Mesendoderm (in vitro differentiated cells): ENCODE measurements around the gene RERE.

Source experiments
- DNase-seq: peaks from one replicate; pipeline ENCODE4 v3.0.0; 2013
- H2AK5ac ChIP-seq: 2 replicates; pipeline ENCODE4 v1.6.1; 2013; ENCODE audit warnings: low read length, inconsistent platforms
- H2BK120ac ChIP-seq: 2 replicates; pipeline ENCODE4 v1.6.1; 2013; ENCODE audit warnings: low read depth, mild to moderate bottlenecking, low read length, moderate library complexity, mixed read lengths
- H2BK15ac ChIP-seq: replicated peaks from 2 replicates; pipeline ENCODE4 v1.6.1; 2013; ENCODE audit warnings: low read depth, mild to moderate bottlenecking, moderate library complexity
- H2BK5ac ChIP-seq: 2 replicates; pipeline ENCODE4 v1.6.1; 2013; ENCODE audit warnings: low read length, inconsistent platforms
- H3K18ac ChIP-seq: 2 replicates; pipeline ENCODE4 v1.6.1; 2013; ENCODE audit warnings: mild to moderate bottlenecking, low read length, mixed read lengths
- H3K23ac ChIP-seq: one replicate; pipeline ENCODE4 v1.6.1; 2013; ENCODE audit warnings: low read length
- H3K27ac ChIP-seq: 2 replicates; pipeline ENCODE4 v1.5.1; 2013; ENCODE audit warnings: low read depth, mild to moderate bottlenecking, inconsistent platforms, low read length, moderate library complexity
- H3K27me3 ChIP-seq: 2 replicates; pipeline ENCODE4 v1.6.1; 2013; ENCODE audit warnings: low read length, control low read depth, mild to moderate bottlenecking, inconsistent platforms; ENCODE audit not compliant: insufficient read depth, poor library complexity
- H3K36me3 ChIP-seq: 2 replicates; pipeline ENCODE4 v1.6.1; 2013; ENCODE audit warnings: low read length, inconsistent platforms; ENCODE audit not compliant: control insufficient read depth, insufficient read depth
- H3K4ac ChIP-seq: one replicate; pipeline ENCODE4 v1.6.1; 2013; ENCODE audit warnings: low read depth, mild to moderate bottlenecking, low read length, moderate library complexity
- H3K4me1 ChIP-seq: 2 replicates; pipeline ENCODE4 v1.6.1; 2013; ENCODE audit warnings: low read depth, low read length, inconsistent platforms; ENCODE audit not compliant: control insufficient read depth
- H3K4me2 ChIP-seq: 2 replicates; pipeline ENCODE4 v1.6.1; 2013; ENCODE audit warnings: low read length
- H3K4me3 ChIP-seq: 2 replicates; pipeline ENCODE4 v1.5.1; 2013; ENCODE audit warnings: mild to moderate bottlenecking, low read length
- H3K56ac ChIP-seq: one replicate; pipeline ENCODE4 v1.6.1; 2013; ENCODE audit warnings: low read length
- H3K79me1 ChIP-seq: 2 replicates; pipeline ENCODE4 v1.6.1; 2013; ENCODE audit warnings: low read length, inconsistent platforms
- H3K79me2 ChIP-seq: 2 replicates; pipeline ENCODE4 v1.6.1; 2013; ENCODE audit warnings: mild to moderate bottlenecking, low read length; ENCODE audit not compliant: control insufficient read depth, insufficient read depth
- H3K9ac ChIP-seq: 2 replicates; pipeline ENCODE4 v1.6.1; 2013; ENCODE audit warnings: low read length, inconsistent platforms
- H4K5ac ChIP-seq: one replicate; pipeline ENCODE4 v1.6.1; 2013; ENCODE audit warnings: low read length
- H4K8ac ChIP-seq: one replicate; pipeline ENCODE4 v1.6.1; 2013; ENCODE audit warnings: low read depth, mild to moderate bottlenecking, control low read depth, low read length, moderate library complexity
- WGBS: extraction: QIAGEN DNeasy Blood & Tissue Kit; methylation state at CpG from one replicate; pipeline ENCODE4 v1.1.7; 2013; ENCODE audit warnings: low lambda C conversion rate, missing lambda C conversion rate; ENCODE audit not compliant: insufficient coverage; ENCODE audit errors: extremely low coverage; 5-methylcytosine and 5-hydroxymethylcytosine counted together

RERE gene

DNA sequence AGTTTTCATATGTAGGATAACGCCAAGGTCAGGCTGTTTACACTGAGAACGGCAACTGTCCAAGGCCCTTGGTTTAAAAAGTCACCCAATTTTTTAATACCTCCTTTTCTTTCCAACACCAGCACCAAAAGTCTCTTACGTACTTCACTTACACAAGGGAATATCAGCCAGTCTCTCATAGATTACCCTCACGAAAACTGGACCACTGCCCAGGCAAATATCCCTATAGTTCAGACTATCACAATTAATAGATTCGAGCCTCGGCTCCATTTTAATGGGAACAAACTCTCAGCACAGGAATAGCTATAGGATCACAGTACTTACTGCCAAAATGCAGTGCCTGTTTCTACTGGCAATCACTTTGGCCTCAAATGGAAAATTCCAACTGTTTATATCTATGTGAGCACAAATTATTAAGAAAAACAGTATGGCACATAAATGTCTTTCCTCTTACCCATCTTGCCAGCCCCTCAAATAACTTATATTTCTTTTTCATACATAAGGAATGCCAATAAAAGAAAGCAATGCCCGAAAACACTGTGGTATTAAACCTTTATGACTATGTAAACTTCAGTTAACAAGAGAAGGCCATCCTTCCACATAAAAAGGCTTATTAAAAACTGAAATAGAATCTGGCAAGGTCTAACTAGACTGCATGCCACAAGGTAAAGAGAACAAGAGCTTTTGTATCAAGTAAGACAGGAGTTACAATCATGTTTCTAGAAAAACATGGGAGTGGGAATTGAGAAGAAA, 401.7 kb downstream of the RERE start:
- Histone ChIP-seq H3K4me1 (peaks cover 10% of the 10 kb centered on the region), H3K4me2 (no peak overlapping the region), H3K9ac (no peak overlapping the region), H2BK15ac (no peak overlapping the region), H3K36me3 (no peaks in the 10 kb centered on the region), H3K4ac (no peak overlapping the region), H3K23ac (no peak overlapping the region), H4K8ac (no peak overlapping the region), H4K5ac (no peak overlapping the region), H2BK120ac (no peak overlapping the region), H3K27me3 (no peaks in the 10 kb centered on the region), H3K79me2 (peaks cover 47% of the 10 kb centered on the region), H3K79me1 (peaks cover 25% of the 10 kb centered on the region), H2AK5ac (no peak overlapping the region), H3K56ac (no peak overlapping the region), H3K27ac (no peak overlapping the region), H3K18ac (no peak overlapping the region), H3K4me3 (no peak overlapping the region), H2BK5ac (no peak overlapping the region)
- no CpG with 5 or more reads among the region's 7 CpGs for WGBS
- no peak for DNase-seq

DNA sequence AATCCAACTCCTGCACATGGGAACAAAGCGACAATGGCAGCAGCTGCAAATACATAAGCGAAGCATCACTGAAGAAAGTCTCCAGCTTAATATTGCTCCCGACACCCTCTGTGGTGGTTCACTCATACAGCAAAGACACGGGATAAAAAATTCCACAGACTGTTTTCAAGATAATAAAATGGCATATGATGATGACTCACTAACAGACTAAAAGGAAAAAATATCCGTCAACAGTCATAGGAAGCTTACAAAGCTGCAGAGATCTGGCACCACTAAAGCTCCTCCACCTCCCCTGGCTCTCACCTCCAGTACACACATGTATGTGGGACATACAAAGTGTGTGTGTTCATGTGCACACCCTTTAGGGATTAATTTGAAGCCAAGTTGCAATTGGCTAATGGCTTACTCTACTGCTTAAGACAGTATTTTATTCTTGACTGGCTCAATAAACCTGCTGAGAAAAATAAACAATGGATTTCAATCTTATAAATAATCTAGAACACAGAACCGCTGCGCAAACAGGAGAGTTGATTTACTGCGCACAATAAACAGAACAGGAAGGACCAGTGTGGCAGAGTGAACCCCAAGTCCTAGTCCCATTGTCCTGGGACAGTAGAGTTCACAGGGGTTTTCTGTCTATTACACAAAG, 405.1 kb downstream of the RERE start:
- no peak overlapping the region for H3K4me3 ChIP-seq
- no peak for DNase-seq
- H3K4ac ChIP-seq, result no peak overlapping the region
- H3K36me3 ChIP-seq, result no peaks in the 10 kb centered on the region
- no peak overlapping the region for H3K4me2 ChIP-seq
- H3K79me2 ChIP-seq, result peaks cover 47% of the 10 kb centered on the region
- H3K18ac ChIP-seq, result no peak overlapping the region
- no peak overlapping the region for H4K8ac ChIP-seq
- H3K4me1 ChIP-seq, result peaks cover 13% of the 10 kb centered on the region
- no peak overlapping the region for H4K5ac ChIP-seq
- no peak overlapping the region for H2BK5ac ChIP-seq
- no peak overlapping the region for H3K23ac ChIP-seq
- no peaks in the 10 kb centered on the region for H3K27me3 ChIP-seq
- WGBS, result no CpG with 5 or more reads among the region's 8 CpGs
- H2BK15ac ChIP-seq, result no peak overlapping the region
- H3K27ac ChIP-seq, result no peak overlapping the region
- H2AK5ac ChIP-seq, result no peak overlapping the region
- no peak overlapping the region for H3K9ac ChIP-seq
- H2BK120ac ChIP-seq, result no peak overlapping the region
- H3K79me1 ChIP-seq, result peaks cover 28% of the 10 kb centered on the region
- no peak overlapping the region for H3K56ac ChIP-seq

DNA sequence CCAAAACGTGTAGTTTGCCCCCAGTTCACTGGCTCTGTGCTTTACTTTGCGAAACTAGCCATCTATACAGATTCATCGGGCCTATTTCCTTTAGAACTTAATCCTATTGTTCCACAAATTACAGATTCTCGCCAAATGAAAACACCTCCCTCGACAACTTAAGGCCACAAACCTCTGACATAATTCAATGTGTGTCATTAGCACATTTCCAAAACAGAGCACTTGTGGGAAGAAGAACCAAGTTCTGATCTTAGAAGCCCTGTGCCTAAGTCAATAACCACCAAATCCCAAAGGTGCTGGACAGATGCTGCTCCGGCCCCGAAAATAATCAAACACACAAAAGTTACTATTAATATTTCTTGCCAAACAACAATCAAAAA, 405.6 kb downstream of the RERE start:
- Histone ChIP-seq H3K4me1 (peaks cover 13% of the 10 kb centered on the region), H3K27ac (no peak overlapping the region), H3K79me2 (peaks cover 51% of the 10 kb centered on the region), H3K56ac (no peak overlapping the region), H4K5ac (no peak overlapping the region), H4K8ac (no peak overlapping the region), H2AK5ac (no peak overlapping the region), H3K27me3 (no peaks in the 10 kb centered on the region), H3K9ac (no peak overlapping the region), H3K36me3 (no peaks in the 10 kb centered on the region), H3K18ac (no peak overlapping the region), H3K4ac (no peak overlapping the region), H3K4me3 (no peak overlapping the region), H3K23ac (no peak overlapping the region), H3K79me1 (peaks cover 30% of the 10 kb centered on the region), H3K4me2 (no peak overlapping the region), H2BK5ac (no peak overlapping the region), H2BK120ac (no peak overlapping the region), H2BK15ac (no peak overlapping the region)
- no peak for DNase-seq
- WGBS, result no CpG with 5 or more reads among the region's 7 CpGs

DNA sequence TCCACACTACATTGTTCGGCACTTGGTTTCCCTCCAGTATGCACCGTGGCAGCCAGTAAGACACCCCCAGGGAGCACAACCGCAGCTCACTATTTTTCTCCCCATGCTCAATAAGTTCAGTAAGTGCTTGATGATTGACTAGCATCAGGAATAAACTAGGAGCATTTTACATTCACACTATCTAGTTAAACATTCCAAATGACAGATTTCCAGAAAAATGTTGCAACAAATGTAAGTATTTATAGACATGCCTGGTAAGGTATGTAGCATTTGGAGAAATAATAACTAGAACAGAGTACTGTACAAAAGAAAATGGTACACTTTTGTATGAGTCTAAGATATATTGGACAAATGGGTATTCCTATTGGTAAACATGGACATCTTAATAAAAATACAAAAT, 406.6 kb downstream of the RERE start:
- Histone ChIP-seq H3K27ac (no peak overlapping the region), H4K5ac (no peak overlapping the region), H2AK5ac (no peak overlapping the region), H3K4me2 (no peak overlapping the region), H3K79me1 (peaks cover 31% of the 10 kb centered on the region), H3K79me2 (peaks cover 52% of the 10 kb centered on the region), H3K9ac (no peak overlapping the region), H3K18ac (no peak overlapping the region), H4K8ac (no peak overlapping the region), H2BK15ac (no peak overlapping the region), H3K23ac (no peak overlapping the region), H2BK120ac (no peak overlapping the region), H3K56ac (no peak overlapping the region), H3K27me3 (no peaks in the 10 kb centered on the region), H3K4me3 (no peak overlapping the region), H2BK5ac (no peak overlapping the region), H3K36me3 (no peaks in the 10 kb centered on the region), H3K4me1 (peaks cover 13% of the 10 kb centered on the region), H3K4ac (no peak overlapping the region)
- WGBS, result no CpG with 5 or more reads among the region's 3 CpGs
- no peak for DNase-seq

DNA sequence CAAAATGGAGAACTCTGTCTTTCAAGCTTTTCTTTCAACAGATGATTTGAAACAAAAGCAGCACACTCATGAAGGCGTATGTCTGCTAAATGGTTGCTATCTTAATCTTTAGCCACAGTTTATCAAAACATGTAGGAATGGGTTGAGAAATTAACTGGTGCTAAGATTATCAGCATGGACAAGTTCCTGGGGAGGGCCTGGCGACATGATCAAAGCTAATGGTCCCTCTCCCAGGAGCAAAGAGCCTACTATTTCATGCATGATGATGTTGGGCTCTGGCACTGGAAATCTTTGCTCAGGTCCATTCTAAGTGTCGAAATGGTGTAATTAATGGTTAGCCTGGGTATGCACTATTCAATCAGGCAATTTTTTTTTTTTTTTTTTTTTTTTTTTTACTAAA, 407.8 kb downstream of the RERE start:
- no peak overlapping the region for H4K5ac ChIP-seq
- H3K79me1 ChIP-seq, result peaks cover 33% of the 10 kb centered on the region
- peaks cover 15% of the 10 kb centered on the region for H3K4me1 ChIP-seq
- peaks cover 2% of the 10 kb centered on the region for H3K36me3 ChIP-seq
- peaks cover 49% of the 10 kb centered on the region for H3K79me2 ChIP-seq
- H3K27me3 ChIP-seq, result no peaks in the 10 kb centered on the region
- no peak overlapping the region for H3K18ac ChIP-seq
- H3K4ac ChIP-seq, result no peak overlapping the region
- no peak overlapping the region for H3K23ac ChIP-seq
- H2AK5ac ChIP-seq, result no peak overlapping the region
- no peak overlapping the region for H3K56ac ChIP-seq
- H3K9ac ChIP-seq, result no peak overlapping the region
- H3K27ac ChIP-seq, result no peak overlapping the region
- H3K4me2 ChIP-seq, result no peak overlapping the region
- no peak overlapping the region for H3K4me3 ChIP-seq
- no peak for DNase-seq
- no peak overlapping the region for H2BK120ac ChIP-seq
- no peak overlapping the region for H2BK15ac ChIP-seq
- H4K8ac ChIP-seq, result no peak overlapping the region
- H2BK5ac ChIP-seq, result no peak overlapping the region
- no CpG with 5 or more reads among the region's 3 CpGs for WGBS
